GM18519 (cell line): ENCODE results near the gene KCNH6.

Experiments used
- ATAC-seq: cut with Tn5 transposase; IDR thresholded peaks from one replicate; pipeline ENCODE4 v1.9.1; 2021; ENCODE audit warnings: mild to moderate bottlenecking, moderate library complexity; ENCODE audit not compliant: unreplicated experiment, low FRiP score

Gene KCNH6

DNA sequence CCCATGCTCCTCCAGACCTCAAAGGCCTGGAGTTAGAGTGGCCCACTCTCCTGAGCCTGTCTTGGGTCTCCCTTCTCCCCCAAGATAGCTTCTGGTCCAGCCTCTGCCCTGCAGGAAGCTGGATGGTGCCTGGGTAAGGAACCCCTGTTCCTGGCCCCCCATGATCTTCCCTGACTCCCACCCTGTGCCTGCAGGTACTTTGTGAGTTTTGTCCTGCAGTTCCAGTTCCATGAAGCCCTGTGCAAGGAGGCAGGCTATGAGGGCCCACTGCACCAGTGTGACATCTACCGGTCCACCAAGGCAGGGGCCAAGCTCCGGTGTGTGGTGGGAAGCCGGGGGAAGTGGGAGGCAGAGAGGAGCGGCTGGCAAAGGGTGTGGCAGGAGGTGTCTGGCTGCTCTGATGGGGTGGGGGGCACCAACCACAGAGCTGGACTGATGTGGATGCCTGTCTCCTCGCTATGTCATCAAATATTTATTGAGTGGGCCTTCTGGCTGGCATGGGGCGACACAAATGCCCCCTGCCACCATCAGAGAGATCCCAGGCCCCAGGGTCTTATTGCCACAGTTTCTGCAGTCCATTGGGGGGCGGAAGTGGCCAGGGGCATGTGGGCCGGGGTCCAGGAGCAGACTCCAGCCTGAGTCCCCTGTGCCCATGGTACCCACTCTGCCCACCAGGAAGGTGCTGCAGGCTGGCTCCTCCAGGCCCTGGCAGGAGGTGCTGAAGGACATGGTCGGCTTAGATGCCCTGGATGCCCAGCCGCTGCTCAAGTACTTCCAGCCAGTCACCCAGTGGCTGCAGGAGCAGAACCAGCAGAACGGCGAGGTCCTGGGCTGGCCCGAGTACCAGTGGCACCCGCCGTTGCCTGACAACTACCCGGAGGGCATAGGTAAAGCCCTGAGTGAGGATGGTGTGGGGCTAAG, 39.2 kb upstream of the KCNH6 start:
- ATAC-seq = no peak

- ATAC-seq = no peak
These were observed 36.7 kb upstream of the KCNH6 start for GRCh38 chr17:63486317-63487013.

- no peak for ATAC-seq
These were observed 36.2 kb upstream of the KCNH6 start for GRCh38 chr17:63487014-63487339.

DNA sequence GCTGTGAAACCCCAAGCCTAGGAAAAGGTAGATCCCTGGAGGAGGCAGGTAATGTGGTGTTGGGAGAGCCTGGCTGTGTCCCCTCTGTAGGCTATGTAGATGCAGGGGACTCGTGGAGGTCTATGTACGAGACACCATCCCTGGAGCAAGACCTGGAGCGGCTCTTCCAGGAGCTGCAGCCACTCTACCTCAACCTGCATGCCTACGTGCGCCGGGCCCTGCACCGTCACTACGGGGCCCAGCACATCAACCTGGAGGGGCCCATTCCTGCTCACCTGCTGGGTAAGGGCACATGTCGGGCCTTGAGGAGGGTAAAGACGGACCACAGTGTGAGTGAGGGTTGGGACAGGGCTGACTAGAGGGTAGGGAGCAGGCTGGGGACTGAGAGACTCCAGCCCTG, 34.3 kb upstream of the KCNH6 start:
- no peak for ATAC-seq

GRCh38 chr17:63489291-63489690, 33.9 kb upstream of the KCNH6 start:
- no peak for ATAC-seq

DNA sequence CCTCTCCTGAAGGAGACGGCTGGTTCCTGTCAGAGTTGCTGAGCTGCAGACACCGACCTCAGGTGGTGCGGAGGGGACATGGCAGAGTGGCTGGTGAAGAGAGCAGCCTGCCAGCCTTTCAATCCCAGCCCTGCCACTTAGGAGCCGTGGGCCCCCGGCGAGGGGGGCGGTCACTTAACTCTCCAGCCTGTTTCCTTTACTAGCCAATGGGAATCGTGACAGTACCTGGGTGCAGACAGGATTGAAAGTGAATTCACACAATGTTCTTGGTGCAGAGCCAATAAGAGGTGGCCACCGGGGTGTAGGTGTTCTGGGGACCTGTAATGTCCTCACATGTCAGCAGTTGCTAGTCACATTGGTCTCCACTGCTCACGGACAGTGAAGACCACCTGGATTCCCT, 32.8 kb upstream of the KCNH6 start:
- ATAC-seq = no peak

GRCh38 chr17:63490858-63491400, 32.2 kb upstream of the KCNH6 start:
- no peak for ATAC-seq

DNA sequence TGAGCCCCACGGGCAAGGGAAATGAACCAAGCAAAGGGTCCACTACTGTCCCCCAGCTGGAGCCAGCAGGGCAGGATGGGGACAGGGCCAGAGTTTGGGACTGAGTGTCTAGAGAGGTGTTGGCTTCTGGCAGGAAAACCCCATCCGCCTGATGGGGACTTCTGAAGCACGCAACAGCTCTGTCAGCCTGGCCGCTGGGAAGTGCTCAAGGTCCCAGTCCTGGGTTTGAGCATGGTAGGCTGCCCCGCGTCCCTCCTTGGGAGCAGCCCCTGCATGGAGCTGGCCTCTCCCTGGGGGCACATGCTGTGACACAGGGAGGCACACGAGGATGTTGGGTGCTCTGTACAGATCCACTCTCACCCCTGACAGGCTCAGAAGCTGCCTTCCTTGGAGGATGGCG, 31.7 kb upstream of the KCNH6 start:
- no peak for ATAC-seq

GRCh38 chr17:63491977-63492618, 31.1 kb upstream of the KCNH6 start:
- no peak for ATAC-seq

- no peak for ATAC-seq
These were observed 30.2 kb upstream of the KCNH6 start for GRCh38 chr17:63492940-63493339.

GRCh38 chr17:63493411-63493810, 29.7 kb upstream of the KCNH6 start:
- no peak for ATAC-seq

GRCh38 chr17:63494300-63494928, 28.7 kb upstream of the KCNH6 start:
- ATAC-seq = no peak

GRCh38 chr17:63495491-63495890, 27.7 kb upstream of the KCNH6 start:
- ATAC-seq = no peak

DNA sequence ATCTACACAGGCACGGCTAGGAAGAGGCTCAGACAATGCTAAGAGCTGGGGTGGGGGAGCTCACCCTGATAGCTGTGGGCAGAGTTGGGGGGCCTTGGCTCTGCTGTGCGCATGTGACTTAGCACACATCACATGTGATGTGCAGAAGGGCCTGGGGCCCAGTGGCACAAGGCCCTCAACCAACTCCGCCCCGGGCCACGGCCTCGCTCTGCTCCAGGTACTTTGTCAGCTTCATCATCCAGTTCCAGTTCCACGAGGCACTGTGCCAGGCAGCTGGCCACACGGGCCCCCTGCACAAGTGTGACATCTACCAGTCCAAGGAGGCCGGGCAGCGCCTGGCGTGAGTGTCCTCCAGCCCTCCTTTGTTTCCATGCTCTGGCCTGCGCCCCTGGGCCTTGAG, 27.0 kb upstream of the KCNH6 start:
- ATAC-seq = no peak

GRCh38 chr17:63496663-63497400, 26.3 kb upstream of the KCNH6 start:
- ATAC-seq = no peak

GRCh38 chr17:63497708-63498483, 25.3 kb upstream of the KCNH6 start:
- no peak for ATAC-seq

DNA sequence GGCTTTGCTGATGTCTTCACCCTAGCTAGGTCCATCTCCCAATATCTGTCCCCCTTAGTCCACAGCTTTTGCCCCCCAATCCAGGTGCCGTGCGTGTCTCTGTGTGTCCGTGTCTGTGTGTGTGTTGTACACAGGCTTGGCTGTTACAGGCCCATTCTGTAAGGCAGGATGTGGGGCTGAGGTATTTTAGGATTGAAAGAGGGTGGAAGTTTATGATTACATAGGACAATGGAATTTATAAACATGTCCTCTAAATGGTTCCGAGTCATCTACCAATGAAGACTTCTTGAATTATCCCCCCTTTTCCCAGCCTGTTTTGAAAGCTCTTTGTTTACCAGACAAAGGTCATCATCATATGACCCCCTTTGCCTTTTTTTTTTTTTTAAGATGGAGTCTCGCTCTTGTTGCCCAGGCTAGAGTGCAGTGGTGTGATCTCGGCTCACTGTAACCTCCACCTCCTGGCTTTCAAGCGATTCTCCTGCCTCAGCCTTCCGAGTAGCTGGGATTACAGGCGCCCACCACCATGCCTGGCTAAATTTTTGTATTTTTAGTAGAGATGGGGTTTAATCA, 24.4 kb upstream of the KCNH6 start:
- ATAC-seq = no peak

DNA sequence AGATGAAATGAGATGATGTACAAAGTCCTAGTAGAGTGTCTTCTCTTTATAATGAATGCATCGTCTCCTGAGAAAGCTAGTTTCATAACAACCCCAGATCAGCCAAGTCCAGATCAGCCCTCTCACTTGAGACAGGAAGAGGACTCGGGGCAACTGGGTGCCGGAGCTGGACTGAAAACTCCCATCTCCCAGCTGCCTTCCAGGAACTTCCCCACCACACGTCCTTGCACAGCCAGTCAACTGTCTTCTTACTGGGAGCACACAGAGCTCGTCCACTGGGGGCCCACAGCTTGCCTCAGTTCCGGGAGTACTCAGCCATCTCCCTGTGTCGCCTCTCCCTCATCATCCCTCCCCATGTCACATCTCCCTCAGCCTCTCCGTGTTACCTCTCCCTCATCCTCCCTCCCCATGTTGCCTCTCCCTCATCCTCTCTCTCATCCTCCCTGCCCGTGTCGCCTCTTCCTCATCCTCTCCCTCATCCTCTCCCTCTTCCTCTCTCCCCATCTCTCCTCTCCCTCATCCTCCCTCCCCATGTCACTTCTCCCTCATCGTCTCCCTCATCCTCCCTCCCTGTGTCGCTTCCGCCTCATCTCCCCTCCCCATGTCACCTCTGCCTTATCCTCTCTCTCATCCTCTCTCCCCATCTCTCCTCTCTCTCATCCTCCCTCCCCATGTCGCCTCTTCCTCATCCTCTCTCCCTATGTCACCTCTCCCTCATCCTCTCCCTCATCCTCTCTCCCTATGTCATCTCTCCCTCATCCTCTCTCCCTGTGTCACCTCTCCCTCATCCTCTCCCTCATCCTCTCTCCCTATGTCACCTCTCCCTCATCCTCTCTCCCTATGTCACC, 22.4 kb upstream of the KCNH6 start:
- no peak for ATAC-seq
